Vagina (tissue), 2 donors: ENCODE results near the gene DDX10.
A peak's percentile ranks its signal among the peaks of the same experiment; 100 is the strongest.

ENCODE experiments used
- CTCF ChIP-seq, 3 experiments: fragments of 450-650 bp in 2 of 3; fragments of 200-600 bp in 1 of 3; sonication (generic) in 1 of 3; IDR thresholded peaks; one replicate each; pipeline ENCODE4 v1.5.1; 2017 to 2019; ENCODE audit warnings: antibody characterized with exemption in 3 of 3, mild to moderate bottlenecking in 2 of 3, moderate library complexity in 2 of 3
- POLR2AphosphoS5 ChIP-seq, 2 donors: sonication (generic); formaldehyde crosslinking; IDR thresholded peaks; one replicate each; pipeline ENCODE4 v1.9.0; 2017; ENCODE audit warnings: antibody characterized with exemption in 2 of 2, mild to moderate bottlenecking in 2 of 2, low read depth in 1 of 2; ENCODE audit not compliant: insufficient read depth in 1 of 2

GRCh38 chr11:108648528-108648885, 16.4 kb upstream of the DDX10 start:
- TF ChIP-seq CTCF (IDR thresholded peaks at IDR 0.05) (peak in 1 of 3 experiments; percentile 5), POLR2AphosphoS5 (IDR thresholded peaks at IDR 0.05; ENCODE audit: insufficient read depth in 1 of 2, low read depth in 1 of 2) (peak in 1 of 2 donors; percentile 37)
